Fibroblast of lung (primary cell): ENCODE results near the gene KIF2A. TPM values are rescaled to one million over a fixed set of nuclear protein-coding genes. Genes with fewer than 3 reads are reported as not detected.
A peak's percentile ranks its signal among the peaks of the same experiment; 100 is the strongest.

ENCODE experiments used
- DNase-seq, 2 donors: peaks; one replicate each; pipeline versions ENCODE4 v3.0.0 to v3.0.0-alpha.2; 2010; ENCODE audit warnings: low read depth in 2 of 2
- H2AFZ ChIP-seq: 2 replicates; pipeline ENCODE4 v1.5.1; 2012; ENCODE audit warnings: low read length, control low read depth, inconsistent platforms
- H3K27ac ChIP-seq: 2 replicates; pipeline ENCODE4 v1.5.1; 2011; ENCODE audit warnings: low read length, control low read depth; ENCODE audit not compliant: insufficient read depth
- H3K27me3 ChIP-seq: 2 replicates; pipeline ENCODE4 v1.5.1; 2011; ENCODE audit warnings: mild to moderate bottlenecking, low read length; ENCODE audit not compliant: control insufficient read depth, insufficient read depth
- H3K36me3 ChIP-seq: 2 replicates; pipeline ENCODE4 v1.5.1; 2011; ENCODE audit warnings: low read length; ENCODE audit not compliant: control insufficient read depth, insufficient read depth
- H3K4me1 ChIP-seq: 2 replicates; pipeline ENCODE4 v1.5.1; 2011; ENCODE audit warnings: low read length; ENCODE audit not compliant: control insufficient read depth, insufficient read depth; ENCODE audit errors: extremely low read depth
- H3K4me2 ChIP-seq: 2 replicates; pipeline ENCODE4 v1.5.1; 2011; ENCODE audit warnings: low read length, control low read depth; ENCODE audit not compliant: insufficient read depth; ENCODE audit errors: extremely low read depth
- H3K4me3 ChIP-seq, 4 experiments: fragments of 200-600 bp in 1 of 4; sonication (generic) in 1 of 4; replicated peaks in 1 of 4; 2 replicates each; pipeline ENCODE4 v1.5.1; 2011 to 2016; ENCODE audit warnings: low read length in 4 of 4, low read depth in 3 of 4, mild to moderate bottlenecking in 3 of 4, control low read depth in 2 of 4, inconsistent platforms in 1 of 4, mixed read lengths in 1 of 4; ENCODE audit not compliant: insufficient read depth in 1 of 4; ENCODE audit errors: control extremely low read depth in 1 of 4
- H3K79me2 ChIP-seq: 2 replicates; pipeline ENCODE4 v1.5.1; 2012; ENCODE audit warnings: mild to moderate bottlenecking, low read length, inconsistent platforms; ENCODE audit not compliant: control insufficient read depth, insufficient read depth
- H3K9ac ChIP-seq: 2 replicates; pipeline ENCODE4 v1.5.1; 2011; ENCODE audit warnings: mild to moderate bottlenecking, low read length, control low read depth; ENCODE audit not compliant: insufficient read depth
- H3K9me3 ChIP-seq: 2 replicates; pipeline ENCODE4 v1.5.1; 2012; ENCODE audit warnings: low read depth, low read length; ENCODE audit not compliant: control insufficient read depth, insufficient read depth
- H4K20me1 ChIP-seq: 2 replicates; pipeline ENCODE4 v1.5.1; 2011; ENCODE audit warnings: low read length; ENCODE audit not compliant: control insufficient read depth, insufficient read depth; ENCODE audit errors: extremely low read depth
- CTCF ChIP-seq, 2 donors: IDR thresholded peaks in 1 of 2; conservative IDR thresholded peaks in 1 of 2; 1 replicate in 1 of 2; 2 replicates in 1 of 2; pipeline ENCODE4 v1.5.1; 2011 to 2012; ENCODE audit warnings: low read length in 2 of 2, control low read depth in 1 of 2, inconsistent platforms in 1 of 2, low read depth in 1 of 2, mild to moderate bottlenecking in 1 of 2
- EZH2 ChIP-seq: IDR thresholded peaks from 2 replicates; pipeline ENCODE4 v1.5.1; 2012; ENCODE audit warnings: low read length, control low read depth, mild to moderate bottlenecking; ENCODE audit errors: missing control alignments
- polyA plus RNA-seq, 2 donors: library from polyadenylated mRNA; depleted of rRNA in 1 of 2; stranded (reverse) in 1 of 2; unstranded in 1 of 2; fragments of >200 nt; gene quantifications; 2 replicates each; pipeline ENCODE4 v1.2.1, GENCODE V29; 2011 to 2012; ENCODE audit warnings: missing spikeins in 1 of 2
- total RNA-seq: library from RNA; depleted of rRNA; stranded (reverse); fragments of >200 nt; gene quantifications from 2 replicates; pipeline ENCODE4 v1.2.1, GENCODE V29; 2014

KIF2A gene
- total and polyA plus RNA-seq, 2 donors (not counting 1 experiment from before 2014, with no cell fraction given): 43.7 to 59.3 TPM

DNA sequence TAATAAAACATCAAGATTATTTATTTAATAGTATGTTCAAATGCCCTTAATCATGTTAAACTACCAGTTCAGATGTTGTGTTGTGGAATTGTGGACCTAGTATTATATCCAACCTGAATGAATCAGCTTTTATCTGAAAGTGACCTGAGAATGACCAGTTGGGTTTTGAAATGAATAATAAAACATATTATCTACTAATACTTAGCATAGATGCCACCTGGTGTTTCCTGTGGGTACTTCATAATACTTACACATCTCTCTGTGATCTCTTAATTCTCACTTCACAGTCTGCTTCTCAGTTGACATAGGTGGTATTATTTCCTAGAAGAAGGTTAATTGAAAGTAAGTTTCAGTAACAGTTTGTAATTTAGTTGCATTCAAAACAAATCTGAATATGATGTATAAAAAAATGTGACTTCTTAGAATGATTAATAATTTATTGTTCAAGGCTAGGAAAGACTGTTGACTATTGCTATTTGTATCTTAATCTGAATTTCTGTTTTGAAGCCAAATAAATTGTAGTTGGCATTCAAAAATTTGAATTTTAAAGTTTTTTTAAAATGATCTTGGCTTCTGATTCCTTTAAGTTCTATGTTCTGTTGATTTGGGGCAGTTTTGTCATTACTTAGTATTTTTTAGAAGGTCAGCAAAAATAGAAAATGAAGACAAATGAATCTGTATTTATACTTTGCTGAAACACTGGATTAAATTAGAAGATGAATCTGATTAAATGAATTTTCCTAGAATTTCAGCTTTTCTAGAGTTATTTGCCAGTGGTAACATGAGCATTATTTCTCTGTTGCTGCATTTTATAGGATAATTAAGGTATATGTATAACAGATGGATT, 48.2 kb downstream of the KIF2A start:
- Histone ChIP-seq H3K4me1 (no peaks in the 10 kb centered on the region), H3K27ac (no peak overlapping the region), H3K9me3 (no peaks in the 10 kb centered on the region), H3K36me3 (peaks cover 2% of the 10 kb centered on the region), H4K20me1 (no peaks in the 10 kb centered on the region), H3K27me3 (no peaks in the 10 kb centered on the region), H3K79me2 (no peaks in the 10 kb centered on the region), H3K9ac (no peak overlapping the region), H3K4me2 (no peak overlapping the region), H3K4me3 (no peak overlapping the region), H2AFZ (no peak overlapping the region)
- peak; percentile 50 to 74 for DNase-seq
- TF ChIP-seq CTCF (conservative IDR thresholded peaks at IDR 0.05 in 1 of 2, IDR thresholded peaks at IDR 0.05 in 1 of 2; ENCODE audit: low read depth in 1 of 2, low read length in 2 of 2): peak; percentile 29 to 48
- no peak for TF ChIP-seq EZH2

- Histone ChIP-seq H3K9me3 (no peaks in the 10 kb centered on the region), H3K27ac (no peak overlapping the region), H3K4me1 (no peaks in the 10 kb centered on the region), H3K4me2 (no peak overlapping the region), H3K27me3 (no peaks in the 10 kb centered on the region), H4K20me1 (no peaks in the 10 kb centered on the region), H3K79me2 (no peaks in the 10 kb centered on the region), H3K36me3 (peaks cover 2% of the 10 kb centered on the region), H2AFZ (no peak overlapping the region), H3K9ac (no peak overlapping the region), H3K4me3 (no peak overlapping the region)
- no peak for TF ChIP-seq EZH2
- no peak for TF ChIP-seq CTCF (conservative IDR thresholded peaks at IDR 0.05 in 1 of 2, IDR thresholded peaks at IDR 0.05 in 1 of 2; ENCODE audit: low read depth in 1 of 2, low read length in 2 of 2)
- no peak for DNase-seq
Measured at GRCh38 chr5:62362701-62363100, 56.7 kb downstream of the KIF2A start.

DNA sequence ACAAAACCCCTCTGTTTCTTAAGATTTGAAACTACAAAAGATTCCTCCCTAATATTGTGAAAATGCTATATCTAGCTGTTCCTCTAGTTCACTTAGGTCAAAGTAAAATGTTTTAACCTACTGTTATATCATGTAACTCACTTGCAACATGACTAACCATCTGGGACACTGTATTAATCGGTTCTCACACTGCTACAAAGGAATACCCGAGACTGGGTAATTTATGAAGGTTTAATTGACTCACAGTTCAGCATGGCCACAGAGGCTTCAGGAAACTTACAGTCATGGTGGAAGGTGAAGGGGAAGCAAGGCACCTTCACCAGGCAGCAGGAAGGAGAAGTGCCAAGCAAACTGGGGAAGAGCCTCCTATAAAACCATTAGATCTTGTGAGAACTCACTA, 63.0 kb downstream of the KIF2A start:
- Histone ChIP-seq H2AFZ (no peak overlapping the region), H3K79me2 (no peaks in the 10 kb centered on the region), H3K36me3 (peaks cover 4% of the 10 kb centered on the region), H3K27ac (no peak overlapping the region), H3K4me3 (no peak overlapping the region), H3K9ac (no peak overlapping the region), H3K27me3 (no peaks in the 10 kb centered on the region), H3K9me3 (no peaks in the 10 kb centered on the region), H3K4me1 (no peaks in the 10 kb centered on the region), H4K20me1 (no peaks in the 10 kb centered on the region), H3K4me2 (no peak overlapping the region)
- no peak for DNase-seq
- TF ChIP-seq CTCF (conservative IDR thresholded peaks at IDR 0.05 in 1 of 2, IDR thresholded peaks at IDR 0.05 in 1 of 2; ENCODE audit: low read depth in 1 of 2, low read length in 2 of 2): no peak
- TF ChIP-seq EZH2: no peak
